Parathyroid adenoma (tissue), 2 donors: Measurements from ENCODE around the gene CYP26C1.

Source experiments
- H2AFZ ChIP-seq: fragments of 300-600 bp; sonication (generic); one replicate; pipeline ENCODE4 v1.7.0; 2017; ENCODE audit warnings: antibody characterized with exemption, mild to moderate bottlenecking
- H3K27ac ChIP-seq: fragments of 300-600 bp; sonication (generic); one replicate; pipeline ENCODE4 v1.7.0; 2017
- H3K27me3 ChIP-seq: fragments of 300-600 bp; sonication (generic); one replicate; pipeline ENCODE4 v1.7.0; 2017; ENCODE audit warnings: low read length; ENCODE audit not compliant: control insufficient read depth, insufficient read depth
- H3K36me3 ChIP-seq: fragments of 300-600 bp; sonication (generic); one replicate; pipeline ENCODE4 v1.7.0; 2017; ENCODE audit warnings: low read length; ENCODE audit not compliant: control insufficient read depth, insufficient read depth
- H3K4me1 ChIP-seq: fragments of 300-600 bp; sonication (generic); one replicate; pipeline ENCODE4 v1.7.0; 2017; ENCODE audit warnings: control low read depth
- H3K4me2 ChIP-seq: fragments of 300-600 bp; sonication (generic); one replicate; pipeline ENCODE4 v1.7.0; 2017; ENCODE audit warnings: low read length
- H3K4me3 ChIP-seq: fragments of 300-600 bp; sonication (generic); one replicate; pipeline ENCODE4 v1.7.0; 2017; ENCODE audit warnings: low read depth, low read length
- H3K79me2 ChIP-seq: fragments of 300-600 bp; sonication (generic); one replicate; pipeline ENCODE4 v1.7.0; 2017; ENCODE audit warnings: control low read depth
- H3K9ac ChIP-seq: fragments of 300-600 bp; sonication (generic); one replicate; pipeline ENCODE4 v1.7.0; 2017; ENCODE audit warnings: mild to moderate bottlenecking
- H3K9me3 ChIP-seq: fragments of 300-600 bp; sonication (generic); one replicate; pipeline ENCODE4 v1.7.0; 2017; ENCODE audit warnings: low read length; ENCODE audit not compliant: control insufficient read depth
- TF ChIP-seq, protein P1 (sequence below): fragments of 300-600 bp; sonication (generic); IDR thresholded peaks from one replicate; pipeline ENCODE4 v1.7.0; 2017; ENCODE audit warnings: antibody characterized with exemption, mild to moderate bottlenecking
- donor health status: primary hyperparathyroidism.

The CYP26C1 gene

DNA sequence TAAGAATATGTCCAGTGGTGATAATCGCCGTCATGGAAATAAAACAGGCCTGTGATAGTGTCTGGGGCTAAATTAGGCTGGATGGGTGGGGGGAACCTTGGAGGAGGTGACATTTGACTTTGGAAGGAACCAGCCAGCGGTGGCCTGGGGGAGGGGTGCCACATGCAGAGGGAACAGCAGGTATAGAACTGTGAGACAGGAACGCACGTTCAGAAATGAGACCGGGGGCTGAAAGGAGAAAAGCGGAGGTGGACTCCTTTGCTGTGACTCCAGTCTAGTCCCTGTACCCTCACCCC lies 10.5 kb downstream of the CYP26C1 start:
- Histone ChIP-seq H3K27ac (no peak overlapping the region), H2AFZ (no peak overlapping the region), H3K9me3 (no peaks in the 10 kb centered on the region), H3K4me1 (peaks cover 3% of the 10 kb centered on the region), H3K36me3 (no peaks in the 10 kb centered on the region), H3K79me2 (no peaks in the 10 kb centered on the region), H3K27me3 (peaks cover 10% of the 10 kb centered on the region), H3K4me2 (no peak overlapping the region), H3K4me3 (no peak overlapping the region), H3K9ac (no peak overlapping the region)
- TF ChIP-seq, protein P1, sequence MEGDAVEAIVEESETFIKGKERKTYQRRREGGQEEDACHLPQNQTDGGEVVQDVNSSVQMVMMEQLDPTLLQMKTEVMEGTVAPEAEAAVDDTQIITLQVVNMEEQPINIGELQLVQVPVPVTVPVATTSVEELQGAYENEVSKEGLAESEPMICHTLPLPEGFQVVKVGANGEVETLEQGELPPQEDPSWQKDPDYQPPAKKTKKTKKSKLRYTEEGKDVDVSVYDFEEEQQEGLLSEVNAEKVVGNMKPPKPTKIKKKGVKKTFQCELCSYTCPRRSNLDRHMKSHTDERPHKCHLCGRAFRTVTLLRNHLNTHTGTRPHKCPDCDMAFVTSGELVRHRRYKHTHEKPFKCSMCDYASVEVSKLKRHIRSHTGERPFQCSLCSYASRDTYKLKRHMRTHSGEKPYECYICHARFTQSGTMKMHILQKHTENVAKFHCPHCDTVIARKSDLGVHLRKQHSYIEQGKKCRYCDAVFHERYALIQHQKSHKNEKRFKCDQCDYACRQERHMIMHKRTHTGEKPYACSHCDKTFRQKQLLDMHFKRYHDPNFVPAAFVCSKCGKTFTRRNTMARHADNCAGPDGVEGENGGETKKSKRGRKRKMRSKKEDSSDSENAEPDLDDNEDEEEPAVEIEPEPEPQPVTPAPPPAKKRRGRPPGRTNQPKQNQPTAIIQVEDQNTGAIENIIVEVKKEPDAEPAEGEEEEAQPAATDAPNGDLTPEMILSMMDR: no peak

DNA sequence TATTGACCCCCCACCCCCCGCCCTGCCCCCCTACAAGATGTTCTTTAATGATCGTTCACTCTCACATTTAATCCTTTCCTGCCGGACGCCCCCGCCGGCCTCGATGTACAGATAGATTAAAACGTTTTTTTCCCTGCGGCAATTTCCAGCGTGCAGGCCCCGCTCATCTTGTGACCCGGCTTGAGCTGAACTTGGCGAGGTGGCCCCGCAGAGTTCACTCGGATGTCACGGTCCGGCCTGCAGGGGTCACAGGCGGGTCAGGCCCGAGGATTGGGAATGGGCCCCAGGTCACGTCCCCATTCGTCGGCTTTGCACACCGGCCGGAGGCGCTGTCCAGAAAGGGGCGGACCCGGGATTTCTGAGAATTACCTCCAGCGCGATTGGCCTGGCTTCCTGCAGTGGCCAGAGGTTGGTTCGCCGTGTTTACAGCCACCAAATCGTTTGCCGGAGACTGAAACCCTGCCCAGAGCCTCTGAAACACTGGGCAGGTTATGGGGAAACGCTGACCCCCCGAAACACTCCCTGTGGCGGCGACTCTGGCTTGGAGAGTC lies 11.2 kb downstream of the CYP26C1 start:
- peak overlapping the region; percentile 55 for H3K4me2 ChIP-seq
- H3K9me3 ChIP-seq: no peaks in the 10 kb centered on the region
- H2AFZ ChIP-seq: peak overlapping the region; percentile 84
- no peak overlapping the region for H3K9ac ChIP-seq
- H3K27ac ChIP-seq: no peak overlapping the region
- H3K79me2 ChIP-seq: no peaks in the 10 kb centered on the region
- H3K4me1 ChIP-seq: peaks cover 3% of the 10 kb centered on the region
- H3K27me3 ChIP-seq: peaks cover 10% of the 10 kb centered on the region
- TF ChIP-seq, protein P1: no peak
- no peaks in the 10 kb centered on the region for H3K36me3 ChIP-seq
- peak overlapping the region; percentile 39 for H3K4me3 ChIP-seq

- peaks cover 7% of the 10 kb centered on the region for H3K27me3 ChIP-seq
- H3K4me2 ChIP-seq: peak overlapping the region; percentile 55
- TF ChIP-seq, protein P1: no peak
- no peak overlapping the region for H3K9ac ChIP-seq
- peaks cover 3% of the 10 kb centered on the region for H3K4me1 ChIP-seq
- H3K4me3 ChIP-seq: peak overlapping the region; percentile 39
- no peaks in the 10 kb centered on the region for H3K9me3 ChIP-seq
- no peaks in the 10 kb centered on the region for H3K79me2 ChIP-seq
- H3K27ac ChIP-seq: no peak overlapping the region
- H2AFZ ChIP-seq: peak overlapping the region; percentile 84
- no peaks in the 10 kb centered on the region for H3K36me3 ChIP-seq
Measured at GRCh38 chr10:93072225-93072712, 11.7 kb downstream of the CYP26C1 start.

DNA sequence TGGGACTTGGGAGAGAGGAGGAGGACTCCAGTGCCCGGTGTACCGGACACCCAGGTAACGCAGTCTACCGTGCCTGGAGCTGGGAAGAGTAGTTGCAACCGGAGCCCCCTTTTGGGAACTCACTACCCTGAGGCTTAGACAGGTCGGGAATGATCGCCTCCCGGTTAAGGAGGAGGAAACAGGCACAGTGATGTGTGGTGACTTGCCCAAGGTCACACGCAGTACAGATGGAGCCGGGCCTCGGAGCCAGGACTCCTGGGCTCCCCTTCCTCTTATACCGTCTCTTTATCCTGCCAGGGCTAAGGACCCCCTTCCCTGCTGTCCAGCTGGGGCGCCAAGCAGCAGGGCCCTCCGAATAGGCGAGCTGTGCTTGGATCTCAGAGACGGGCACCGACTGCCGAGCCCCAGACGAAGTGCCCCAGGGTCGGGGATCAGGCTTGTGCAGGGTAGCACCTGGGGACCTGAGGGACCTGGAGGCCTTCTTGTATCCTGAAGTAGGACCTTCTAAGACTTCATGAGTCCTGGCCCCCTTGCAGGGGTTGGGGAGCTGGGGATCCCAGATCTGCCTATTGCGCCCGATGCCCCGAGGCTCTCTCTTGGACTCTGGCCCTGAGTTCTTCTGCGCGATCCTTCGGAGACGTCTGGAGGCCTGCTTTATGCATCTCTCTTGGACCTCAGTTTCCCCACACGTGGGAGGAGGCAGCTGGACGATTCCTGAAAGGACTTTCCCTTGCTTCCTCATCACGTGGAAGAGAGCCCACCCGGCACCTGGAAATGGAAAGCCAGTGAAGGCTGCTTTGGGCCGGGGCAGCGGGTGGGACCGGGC lies 12.3 kb downstream of the CYP26C1 start:
- Histone ChIP-seq H3K79me2 (no peaks in the 10 kb centered on the region), H3K4me3 (peak overlapping the region; percentile 39), H3K27me3 (peaks cover 6% of the 10 kb centered on the region), H3K9me3 (no peaks in the 10 kb centered on the region), H3K36me3 (no peaks in the 10 kb centered on the region), H3K27ac (no peak overlapping the region), H2AFZ (no peak overlapping the region), H3K4me2 (peak overlapping the region; percentile 57), H3K9ac (no peak overlapping the region), H3K4me1 (peaks cover 3% of the 10 kb centered on the region)
- TF ChIP-seq, protein P1: no peak
